RWPE1 (cell line): Measurements from ENCODE around the gene PAX3.

Source experiments
- CTCF ChIA-PET: fragments of 350-600 bp; sonication (Branson Sonifier 250); formaldehyde crosslinking; extraction: SDS; loops from one replicate; lab custom pipeline; 2021; lab: Yijun Ruan, JAX
- POLR2A ChIA-PET: fragments of 400-600 bp; formaldehyde crosslinking; extraction: SDS; loops from one replicate; lab custom pipeline; 2020; ENCODE audit warnings: antibody characterized with exemption; ENCODE audit not compliant: low non-redundant PET; lab: Yijun Ruan, JAX
- DNase-seq: peaks from one replicate; pipeline ENCODE4 v3.0.0; 2012; ENCODE audit warnings: low spot score
- H3K27ac ChIP-seq: fragments of 450-650 bp; 2 replicates; pipeline ENCODE4 v1.5.1; 2017
- TF ChIP-seq, protein P1 (sequence below): fragments of 450-650 bp; conservative IDR thresholded peaks from 2 replicates; pipeline ENCODE4 v1.5.1; 2017; ENCODE audit warnings: low read depth, mild to moderate bottlenecking

The PAX3 gene

DNA sequence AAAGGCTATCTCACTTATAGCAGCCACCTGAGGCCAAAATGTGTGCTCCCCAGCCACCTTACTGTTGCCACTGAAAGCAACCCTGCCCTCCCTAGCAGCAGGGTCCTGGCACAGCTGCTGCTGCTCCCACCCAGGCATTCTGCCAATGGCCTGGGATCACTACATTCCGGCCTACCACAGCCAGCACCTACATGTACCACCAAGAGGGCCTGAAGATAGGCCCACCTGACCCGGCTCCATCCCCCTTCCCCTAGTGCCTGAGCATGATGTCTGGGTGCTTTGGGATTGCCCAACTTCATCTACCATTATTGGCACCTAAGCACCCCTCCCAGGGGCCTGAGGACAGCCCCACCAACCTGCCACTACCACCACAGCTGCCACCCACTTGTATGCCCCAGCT is 34.6 kb upstream of the PAX3 start:
- TF ChIP-seq, protein P1, sequence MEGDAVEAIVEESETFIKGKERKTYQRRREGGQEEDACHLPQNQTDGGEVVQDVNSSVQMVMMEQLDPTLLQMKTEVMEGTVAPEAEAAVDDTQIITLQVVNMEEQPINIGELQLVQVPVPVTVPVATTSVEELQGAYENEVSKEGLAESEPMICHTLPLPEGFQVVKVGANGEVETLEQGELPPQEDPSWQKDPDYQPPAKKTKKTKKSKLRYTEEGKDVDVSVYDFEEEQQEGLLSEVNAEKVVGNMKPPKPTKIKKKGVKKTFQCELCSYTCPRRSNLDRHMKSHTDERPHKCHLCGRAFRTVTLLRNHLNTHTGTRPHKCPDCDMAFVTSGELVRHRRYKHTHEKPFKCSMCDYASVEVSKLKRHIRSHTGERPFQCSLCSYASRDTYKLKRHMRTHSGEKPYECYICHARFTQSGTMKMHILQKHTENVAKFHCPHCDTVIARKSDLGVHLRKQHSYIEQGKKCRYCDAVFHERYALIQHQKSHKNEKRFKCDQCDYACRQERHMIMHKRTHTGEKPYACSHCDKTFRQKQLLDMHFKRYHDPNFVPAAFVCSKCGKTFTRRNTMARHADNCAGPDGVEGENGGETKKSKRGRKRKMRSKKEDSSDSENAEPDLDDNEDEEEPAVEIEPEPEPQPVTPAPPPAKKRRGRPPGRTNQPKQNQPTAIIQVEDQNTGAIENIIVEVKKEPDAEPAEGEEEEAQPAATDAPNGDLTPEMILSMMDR = no peak
- no peak for DNase-seq
- no peak overlapping the region for H3K27ac ChIP-seq
- ChIA-PET POLR2A (no interaction called here), CTCF (interaction anchor here (0.6 kb wide), 1 partner anchor 26 kb away, joined by 3 read pairs; no protein-coding TSS in a partner anchor)

DNA sequence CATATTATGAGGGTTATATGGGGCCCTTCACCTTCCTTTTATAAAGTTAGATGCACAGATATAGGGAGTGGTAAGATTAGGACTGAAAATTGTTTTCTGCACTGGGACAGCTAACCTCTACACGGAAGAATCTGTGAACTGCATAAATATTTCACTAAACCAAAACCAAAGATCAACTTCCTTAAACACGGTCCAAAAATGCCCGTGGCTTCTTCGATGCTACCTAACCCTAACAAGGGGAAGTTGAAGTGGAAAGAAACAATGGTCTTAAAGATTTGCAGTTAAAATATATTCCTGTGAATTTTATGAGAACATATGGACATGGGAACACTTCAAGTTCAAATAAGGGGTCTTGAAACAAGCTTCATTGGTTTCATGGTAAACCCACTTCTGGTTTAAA is 33.3 kb upstream of the PAX3 start:
- no peak overlapping the region for H3K27ac ChIP-seq
- no peak for DNase-seq
- TF ChIP-seq, protein P1 = no peak
- ChIA-PET POLR2A (no interaction called here), CTCF (no interaction called here)

DNA sequence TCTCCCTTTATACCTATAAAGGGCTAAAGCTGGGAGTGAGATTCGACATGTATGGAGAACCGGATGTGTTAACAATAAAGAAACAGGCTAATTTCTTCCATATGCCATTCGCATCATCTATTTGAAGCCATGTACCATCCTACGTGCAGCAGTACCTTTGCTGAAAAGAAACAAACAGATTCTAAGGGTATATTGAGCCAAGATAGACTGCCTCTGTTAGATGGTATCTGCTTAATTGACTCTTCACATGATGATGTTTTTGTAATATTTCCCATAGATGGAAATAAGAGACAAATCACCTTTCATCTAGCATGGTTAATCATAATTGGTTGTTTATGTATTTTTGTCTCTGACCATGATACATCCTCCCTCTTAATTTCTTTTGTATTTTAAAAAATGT is 32.1 kb upstream of the PAX3 start:
- DNase-seq = no peak
- TF ChIP-seq, protein P1 = no peak
- CTCF ChIA-PET = no interaction called here
- no peak overlapping the region for H3K27ac ChIP-seq
- POLR2A ChIA-PET = no interaction called here

DNA sequence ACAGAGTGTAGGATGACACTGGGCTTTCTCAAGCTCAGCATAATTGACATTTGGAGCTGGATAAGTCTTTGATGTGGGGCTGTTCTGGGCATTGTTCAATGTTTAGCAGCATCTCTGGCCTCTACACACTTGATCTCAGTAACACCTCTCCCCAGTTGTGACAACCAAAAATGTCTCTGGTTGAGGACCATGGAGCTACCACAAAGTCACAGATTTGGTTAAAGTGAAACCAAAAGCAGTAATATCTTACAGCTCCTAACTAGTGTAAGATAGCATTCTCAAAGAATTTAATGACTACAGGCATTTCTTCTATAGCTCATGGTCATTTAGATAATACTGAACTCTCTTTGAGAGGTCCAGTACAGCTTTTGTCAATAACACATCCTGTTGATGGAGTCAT is 23.4 kb upstream of the PAX3 start:
- TF ChIP-seq, protein P1 = no peak
- ChIA-PET POLR2A (no interaction called here), CTCF (no interaction called here)
- no peak overlapping the region for H3K27ac ChIP-seq
- no peak for DNase-seq

DNA sequence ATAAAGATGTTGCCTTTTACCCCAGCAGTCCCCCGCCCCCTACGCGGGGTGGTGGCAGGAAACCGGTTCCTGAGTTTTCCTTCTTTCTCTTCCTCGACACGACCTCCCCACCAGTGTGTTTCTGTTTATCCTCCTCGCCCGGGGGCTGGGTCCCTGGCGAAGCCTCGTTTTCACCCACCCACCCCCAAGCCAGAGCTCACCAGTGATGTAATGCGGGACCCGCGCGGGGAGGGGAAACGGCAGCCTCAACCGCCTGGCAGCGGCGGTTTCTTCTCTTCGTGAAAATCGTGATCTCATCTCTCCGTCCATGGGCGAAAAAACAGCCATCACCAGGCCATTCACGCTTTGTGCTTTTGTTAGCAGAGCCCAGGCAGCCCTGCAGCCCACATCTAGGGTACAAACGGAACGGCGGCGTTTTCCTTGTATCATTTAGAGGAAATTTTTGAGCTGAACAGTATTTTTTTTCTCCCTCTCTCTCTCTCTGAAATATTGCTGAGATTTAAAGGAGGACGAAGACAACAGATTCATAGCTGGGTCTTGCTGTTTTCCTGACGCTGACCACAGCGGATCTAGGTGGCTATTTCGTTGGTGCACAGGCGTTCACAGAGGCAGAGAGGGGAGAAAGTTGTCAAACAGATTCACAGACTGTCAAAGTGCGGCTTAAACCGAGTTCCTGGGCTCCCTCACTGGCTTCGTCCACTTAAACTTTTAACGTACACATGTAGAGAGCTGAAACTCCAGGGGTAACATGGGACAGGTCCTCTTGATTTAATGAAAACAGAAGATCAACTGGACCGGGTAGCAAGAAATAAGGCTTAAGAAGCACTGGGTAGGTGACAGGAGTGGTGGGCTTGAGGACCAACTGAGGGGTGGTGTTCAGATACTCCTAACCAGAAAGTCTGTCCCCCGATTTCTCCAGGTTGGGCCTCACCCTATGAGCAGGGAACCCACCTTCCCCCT is 21.9 kb upstream of the PAX3 start:
- ChIA-PET CTCF (interaction anchor here (0.6 to 1.5 kb wide), 3 partner anchors 184 to 241 kb away, joined by 3 to 5 read pairs (median 5); no protein-coding TSS in a partner anchor), POLR2A (no interaction called here)
- H3K27ac ChIP-seq = no peak overlapping the region
- no peak for DNase-seq
- TF ChIP-seq, protein P1 = no peak

DNA sequence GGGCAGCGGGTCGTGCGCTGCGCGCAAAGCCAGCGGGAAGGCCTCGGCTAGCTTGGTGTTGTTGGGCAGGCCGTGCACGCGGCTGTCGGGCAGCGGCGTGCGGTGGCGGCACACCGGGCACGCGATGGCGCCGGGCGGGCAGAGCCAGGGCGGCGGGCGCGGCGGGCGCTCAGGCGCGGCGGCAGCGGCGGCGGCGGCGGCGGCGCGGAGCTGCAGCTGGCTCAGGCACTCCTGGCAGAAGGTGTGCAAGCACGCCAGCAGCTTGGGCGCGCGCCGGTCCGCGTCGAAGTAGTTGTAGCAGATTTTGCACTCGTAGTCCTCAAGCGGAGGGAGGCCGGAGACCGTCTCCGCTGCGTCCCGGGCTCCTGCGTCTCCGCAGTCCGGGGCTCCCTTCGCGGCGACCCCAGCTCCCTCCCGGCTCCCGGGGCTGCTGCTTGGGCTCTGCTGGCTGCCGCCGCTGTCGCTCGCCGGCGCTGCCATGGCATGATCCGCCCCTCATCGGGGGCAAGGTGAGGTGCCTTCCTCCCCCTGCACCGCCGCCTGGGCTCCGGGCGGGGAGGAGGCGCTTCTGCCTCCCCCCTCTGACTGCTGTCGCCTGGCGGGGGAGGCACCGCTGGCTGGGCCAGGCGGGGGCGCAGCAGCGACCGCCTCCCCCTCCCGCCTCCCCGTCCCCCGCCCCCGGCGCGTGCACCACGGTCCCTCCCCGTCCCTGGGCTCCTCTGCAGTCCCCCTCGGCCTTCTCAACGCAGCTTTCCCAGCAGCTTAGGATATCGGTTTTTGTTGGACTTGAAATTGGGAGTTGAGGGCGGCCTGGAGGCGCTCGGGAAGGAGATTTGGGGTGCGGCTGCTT is 21.0 kb upstream of the PAX3 start:
- ChIA-PET POLR2A (no interaction called here), CTCF (interaction anchor here (0.6 to 1.5 kb wide), 7 partner anchors 130 to 551 kb away, joined by 3 to 7 read pairs (median 3); no protein-coding TSS in a partner anchor)
- TF ChIP-seq, protein P1 = no peak
- peak overlapping the region; percentile 70; the same call in 1 of the 2 replicates for H3K27ac ChIP-seq
- DNase-seq = no peak
